ENCODE data around the gene UBA7.
"Not testable (repeated sequence)": the region's sequence is repeated elsewhere in the genome, so short reads cannot be mapped to it uniquely, and the experiment has no call there.

The UBA7 gene

GRCh38 chr3:49782277-49782676 lies 31.5 kb downstream of the UBA7 start:
- not testable (repeated sequence) for H3K9me3 Mint-ChIP-seq; DNase-seq (ENCODE audit: low spot score); H3K4me3 Mint-ChIP-seq; H3K27me3 Mint-ChIP-seq (ENCODE audit: low read depth); H3K27ac Mint-ChIP-seq
- H3K36me3 Mint-ChIP-seq (ENCODE audit: low read depth): peaks cover 20% of the 10 kb centered on the region
- H3K4me1 Mint-ChIP-seq (ENCODE audit: low read depth): peaks cover 34% of the 10 kb centered on the region

GRCh38 chr3:49781415-49782199 lies 32.1 kb downstream of the UBA7 start:
- Mint-ChIP-seq H3K4me3 (no peak overlapping the region), H3K9me3 (no peaks in the 10 kb centered on the region), H3K4me1 (ENCODE audit: low read depth) (peaks cover 27% of the 10 kb centered on the region)

GRCh38 chr3:49780975-49781365 lies 32.8 kb downstream of the UBA7 start:
- Mint-ChIP-seq H3K36me3 (ENCODE audit: low read depth) (peaks cover 25% of the 10 kb centered on the region), H3K4me1 (ENCODE audit: low read depth) (peaks cover 26% of the 10 kb centered on the region)
- not testable (repeated sequence) for DNase-seq (ENCODE audit: low spot score); H3K4me3 Mint-ChIP-seq; H3K27me3 Mint-ChIP-seq (ENCODE audit: low read depth); H3K27ac Mint-ChIP-seq; H3K9me3 Mint-ChIP-seq

More at GRCh38 chr3:49781415-49782199, 32.1 kb downstream of the UBA7 start:
- Mint-ChIP-seq H3K27me3 (ENCODE audit: low read depth) (no peaks in the 10 kb centered on the region), H3K27ac (no peak overlapping the region), H3K36me3 (ENCODE audit: low read depth) (peaks cover 24% of the 10 kb centered on the region)
- no peak for DNase-seq (ENCODE audit: low spot score)

- Mint-ChIP-seq H3K27me3 (ENCODE audit: low read depth) (no peaks in the 10 kb centered on the region), H3K4me1 (ENCODE audit: low read depth) (peaks cover 22% of the 10 kb centered on the region), H3K36me3 (ENCODE audit: low read depth) (peaks cover 23% of the 10 kb centered on the region), H3K4me3 (no peak overlapping the region), H3K27ac (no peak overlapping the region), H3K9me3 (no peaks in the 10 kb centered on the region)
- DNase-seq (ENCODE audit: low spot score): no peak
Observed at GRCh38 chr3:49780080-49780974, 33.4 kb downstream of the UBA7 start.

GRCh38 chr3:49779358-49780079 lies 34.2 kb downstream of the UBA7 start:
- H3K27ac Mint-ChIP-seq: peak overlapping the region; percentile 26
- peaks cover 18% of the 10 kb centered on the region for H3K4me1 Mint-ChIP-seq (ENCODE audit: low read depth)
- no peak overlapping the region for H3K4me3 Mint-ChIP-seq
- no peak for DNase-seq (ENCODE audit: low spot score)
- no peaks in the 10 kb centered on the region for H3K27me3 Mint-ChIP-seq (ENCODE audit: low read depth)
- no peaks in the 10 kb centered on the region for H3K9me3 Mint-ChIP-seq
- H3K36me3 Mint-ChIP-seq (ENCODE audit: low read depth): peaks cover 23% of the 10 kb centered on the region

- not testable (repeated sequence) for H3K27ac Mint-ChIP-seq; H3K4me3 Mint-ChIP-seq; DNase-seq (ENCODE audit: low spot score); H3K9me3 Mint-ChIP-seq; H3K27me3 Mint-ChIP-seq (ENCODE audit: low read depth)
- Mint-ChIP-seq H3K4me1 (ENCODE audit: low read depth) (peaks cover 11% of the 10 kb centered on the region), H3K36me3 (ENCODE audit: low read depth) (peaks cover 11% of the 10 kb centered on the region)
Observed at GRCh38 chr3:49776101-49776500, 37.7 kb downstream of the UBA7 start.

GRCh38 chr3:49775538-49775937 lies 38.2 kb downstream of the UBA7 start:
- H3K4me3 Mint-ChIP-seq: no peak overlapping the region
- no peak overlapping the region for H3K27ac Mint-ChIP-seq
- H3K27me3 Mint-ChIP-seq (ENCODE audit: low read depth): no peaks in the 10 kb centered on the region
- H3K4me1 Mint-ChIP-seq (ENCODE audit: low read depth): peaks cover 9% of the 10 kb centered on the region
- no peaks in the 10 kb centered on the region for H3K9me3 Mint-ChIP-seq
- no peak for DNase-seq (ENCODE audit: low spot score)
- peaks cover 11% of the 10 kb centered on the region for H3K36me3 Mint-ChIP-seq (ENCODE audit: low read depth)

GRCh38 chr3:49772703-49773102 lies 41.0 kb downstream of the UBA7 start:
- Mint-ChIP-seq H3K27ac (no peak overlapping the region), H3K36me3 (ENCODE audit: low read depth) (peaks cover 8% of the 10 kb centered on the region), H3K9me3 (no peaks in the 10 kb centered on the region), H3K4me3 (no peak overlapping the region), H3K27me3 (ENCODE audit: low read depth) (no peaks in the 10 kb centered on the region), H3K4me1 (ENCODE audit: low read depth) (peaks cover 4% of the 10 kb centered on the region)
- no peak for DNase-seq (ENCODE audit: low spot score)

- peaks cover 3% of the 10 kb centered on the region for H3K36me3 Mint-ChIP-seq (ENCODE audit: low read depth)
- DNase-seq (ENCODE audit: low spot score): no peak
- H3K4me3 Mint-ChIP-seq: no peak overlapping the region
- peaks cover 4% of the 10 kb centered on the region for H3K4me1 Mint-ChIP-seq (ENCODE audit: low read depth)
- no peaks in the 10 kb centered on the region for H3K27me3 Mint-ChIP-seq (ENCODE audit: low read depth)
- H3K9me3 Mint-ChIP-seq: no peaks in the 10 kb centered on the region
- H3K27ac Mint-ChIP-seq: no peak overlapping the region
Observed at GRCh38 chr3:49771340-49771938, 42.3 kb downstream of the UBA7 start.

GRCh38 chr3:49769926-49770325 lies 43.8 kb downstream of the UBA7 start:
- H3K27ac Mint-ChIP-seq: no peak overlapping the region
- H3K4me1 Mint-ChIP-seq (ENCODE audit: low read depth): peaks cover 4% of the 10 kb centered on the region

GRCh38 chr3:49769286-49769915 lies 44.4 kb downstream of the UBA7 start:
- Mint-ChIP-seq H3K27me3 (ENCODE audit: low read depth) (no peaks in the 10 kb centered on the region), H3K36me3 (ENCODE audit: low read depth) (peaks cover 3% of the 10 kb centered on the region), H3K9me3 (no peaks in the 10 kb centered on the region), H3K27ac (no peak overlapping the region), H3K4me3 (no peak overlapping the region), H3K4me1 (ENCODE audit: low read depth) (peaks cover 4% of the 10 kb centered on the region)
- DNase-seq (ENCODE audit: low spot score): no peak

More at GRCh38 chr3:49769926-49770325, 43.8 kb downstream of the UBA7 start:
- H3K9me3 Mint-ChIP-seq: no peaks in the 10 kb centered on the region
- H3K36me3 Mint-ChIP-seq (ENCODE audit: low read depth): peaks cover 3% of the 10 kb centered on the region
- H3K27me3 Mint-ChIP-seq (ENCODE audit: low read depth): no peaks in the 10 kb centered on the region
- no peak for DNase-seq (ENCODE audit: low spot score)
- H3K4me3 Mint-ChIP-seq: no peak overlapping the region

- Mint-ChIP-seq H3K27ac (no peak overlapping the region), H3K4me1 (ENCODE audit: low read depth) (no peaks in the 10 kb centered on the region), H3K27me3 (ENCODE audit: low read depth) (no peaks in the 10 kb centered on the region), H3K4me3 (no peak overlapping the region), H3K36me3 (ENCODE audit: low read depth) (no peaks in the 10 kb centered on the region), H3K9me3 (no peaks in the 10 kb centered on the region)
- DNase-seq (ENCODE audit: low spot score): no peak
Observed at GRCh38 chr3:49763981-49764380, 49.8 kb downstream of the UBA7 start.

- peaks cover 2% of the 10 kb centered on the region for H3K4me1 Mint-ChIP-seq (ENCODE audit: low read depth)
- H3K4me3 Mint-ChIP-seq: no peak overlapping the region
- no peaks in the 10 kb centered on the region for H3K27me3 Mint-ChIP-seq (ENCODE audit: low read depth)
- no peak overlapping the region for H3K27ac Mint-ChIP-seq
- DNase-seq (ENCODE audit: low spot score): no peak
- no peaks in the 10 kb centered on the region for H3K36me3 Mint-ChIP-seq (ENCODE audit: low read depth)
- H3K9me3 Mint-ChIP-seq: no peaks in the 10 kb centered on the region
Observed at GRCh38 chr3:49761661-49762060, 52.1 kb downstream of the UBA7 start.

Measured in T-helper 2 cell treated with Interferon-gamma antibody and Interleukin-4, amounts not matched to agents 5 μg/mL and 100 μg/mL, for 36 hours (primary cell).